CMK (cell line): Measurements from ENCODE around the gene KIF3C.
"Not testable (repeated sequence)": the region's sequence is repeated elsewhere in the genome, so short reads cannot be mapped to it uniquely, and the experiment has no call there.

Experiments
- DNase-seq: peaks from one replicate; pipeline ENCODE4 v3.0.0-alpha.2; 2010; ENCODE audit warnings: low read depth

KIF3C gene

GRCh38 chr2:25982273-25982967 lies at the start of gene KIF3C:
Gene KIF3C, minus strand, starts transcription at chr2:25982497. Its CDS starts 580 bp downstream, at chr2:25981917.
- DNase-seq = no peak

- not testable (repeated sequence) for DNase-seq
These were observed 45.8 kb upstream of the KIF3C start for GRCh38 chr2:26028083-26028482.

GRCh38 chr2:26025509-26025908 lies 43.2 kb upstream of the KIF3C start:
- DNase-seq = no peak

GRCh38 chr2:26024260-26024659 lies 42.0 kb upstream of the KIF3C start:
- DNase-seq = no peak

- DNase-seq = no peak
These were observed 37.9 kb upstream of the KIF3C start for GRCh38 chr2:26020231-26020640.

GRCh38 chr2:26018184-26019055 lies 36.1 kb upstream of the KIF3C start:
- no peak for DNase-seq

- DNase-seq = no peak
These were observed 35.3 kb upstream of the KIF3C start for GRCh38 chr2:26017464-26018183.

- DNase-seq = not testable (repeated sequence)
These were observed 34.4 kb upstream of the KIF3C start for GRCh38 chr2:26016706-26017045.

GRCh38 chr2:26016012-26016705 lies 33.9 kb upstream of the KIF3C start:
- no peak for DNase-seq

- DNase-seq = no peak
These were observed 31.4 kb upstream of the KIF3C start for GRCh38 chr2:26013668-26014067.

- no peak for DNase-seq
These were observed 29.9 kb upstream of the KIF3C start for GRCh38 chr2:26011990-26012856.

GRCh38 chr2:26011609-26011989 lies 29.3 kb upstream of the KIF3C start:
- no peak for DNase-seq

GRCh38 chr2:26010943-26011342 lies 28.6 kb upstream of the KIF3C start:
- no peak for DNase-seq

GRCh38 chr2:26009567-26009963 lies 27.3 kb upstream of the KIF3C start:
- DNase-seq = no peak

- DNase-seq = peak; percentile 82
These were observed 26.7 kb upstream of the KIF3C start for GRCh38 chr2:26008851-26009566.

GRCh38 chr2:26008095-26008494 lies 25.8 kb upstream of the KIF3C start:
- DNase-seq = no peak

- no peak for DNase-seq
These were observed 20.5 kb upstream of the KIF3C start for GRCh38 chr2:26002632-26003310.

- no peak for DNase-seq
These were observed 19.6 kb upstream of the KIF3C start for GRCh38 chr2:26001743-26002351.

GRCh38 chr2:26000561-26001082 lies 18.3 kb upstream of the KIF3C start:
- no peak for DNase-seq
